Measurements from ENCODE around the gene ZNF292.

GRCh38 chr6:87243812-87244211, 88.4 kb downstream of the ZNF292 start:
- TF ChIP-seq POLR2A (IDR thresholded peaks at IDR 0.05) (no peak), CTCF (IDR thresholded peaks at IDR 0.05) (no peak)
